ENCODE results near the gene TBL1X.
"Not testable (repeated sequence)": the region's sequence is repeated elsewhere in the genome, so short reads cannot be mapped to it uniquely, and the experiment has no call there.

Gene TBL1X

DNA sequence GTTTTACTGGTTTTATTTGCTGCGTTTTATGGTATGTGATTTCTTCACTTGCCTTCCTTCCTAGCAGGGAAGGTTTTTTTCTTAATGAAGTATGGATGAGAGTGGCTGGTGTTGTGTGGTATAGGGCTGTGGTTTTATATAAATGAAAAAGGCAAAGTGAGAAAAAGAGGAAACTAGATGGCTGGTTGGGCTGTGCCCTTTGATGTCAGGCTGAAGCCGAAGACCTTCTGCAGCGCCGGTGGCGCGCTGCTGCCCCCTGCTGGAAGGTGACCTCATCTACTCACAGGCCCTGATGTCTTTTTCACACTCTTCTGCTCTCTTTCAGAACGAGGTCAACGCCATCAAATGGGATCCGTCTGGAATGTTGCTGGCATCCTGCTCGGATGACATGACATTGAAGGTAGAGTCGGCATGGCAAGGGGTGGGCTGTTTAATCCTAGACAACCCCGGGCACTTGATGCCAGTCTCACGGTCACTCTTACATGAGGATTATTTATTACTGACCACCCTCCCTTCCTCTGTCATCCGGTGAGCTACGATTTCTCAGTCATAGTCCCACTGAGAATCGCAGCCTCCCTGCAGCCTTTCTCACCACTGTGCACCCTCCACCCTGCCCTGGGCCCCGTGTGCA lies 244.2 kb downstream of the TBL1X start:
- peak; percentile 57 for DNase-seq

DNA sequence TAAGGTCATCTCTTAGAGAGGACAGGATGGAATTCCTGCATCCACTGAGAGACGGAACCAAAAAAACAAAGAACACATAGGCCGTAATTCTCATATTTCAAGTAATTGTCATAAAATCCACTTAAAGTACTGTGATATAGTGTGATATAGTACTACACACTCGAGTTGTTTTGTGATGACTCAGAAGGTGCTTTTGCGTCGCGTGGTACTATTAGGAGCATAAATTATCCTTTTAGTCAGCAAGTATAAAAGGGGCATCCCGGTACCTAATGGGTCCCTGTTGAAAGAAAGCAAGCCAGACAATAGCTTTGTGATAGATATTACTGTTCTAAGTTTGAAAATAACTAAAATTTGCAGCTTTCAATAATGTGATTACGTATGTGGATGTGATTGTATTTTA lies 245.5 kb downstream of the TBL1X start:
- no peak for DNase-seq

DNA sequence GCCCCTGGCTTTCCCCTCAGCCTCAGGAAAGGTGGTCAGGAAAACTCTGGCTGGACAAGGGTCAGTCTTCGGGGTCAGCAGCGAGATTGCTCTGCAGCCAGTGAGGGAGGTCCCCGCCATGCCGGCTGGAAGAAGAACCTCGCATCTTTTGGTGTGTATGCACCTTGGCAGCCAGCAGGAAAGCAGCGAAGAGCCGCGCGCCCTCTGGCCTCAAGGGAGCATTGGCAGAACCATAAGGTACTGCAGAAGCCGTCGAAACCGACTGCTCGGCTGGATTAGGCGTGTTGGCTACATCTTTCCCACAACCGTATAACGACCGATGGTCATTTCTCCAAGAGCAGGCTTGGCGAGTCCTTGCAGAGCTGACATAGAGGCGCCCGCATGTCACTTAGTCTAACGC lies 252.5 kb downstream of the TBL1X start:
- no peak for DNase-seq

DNA sequence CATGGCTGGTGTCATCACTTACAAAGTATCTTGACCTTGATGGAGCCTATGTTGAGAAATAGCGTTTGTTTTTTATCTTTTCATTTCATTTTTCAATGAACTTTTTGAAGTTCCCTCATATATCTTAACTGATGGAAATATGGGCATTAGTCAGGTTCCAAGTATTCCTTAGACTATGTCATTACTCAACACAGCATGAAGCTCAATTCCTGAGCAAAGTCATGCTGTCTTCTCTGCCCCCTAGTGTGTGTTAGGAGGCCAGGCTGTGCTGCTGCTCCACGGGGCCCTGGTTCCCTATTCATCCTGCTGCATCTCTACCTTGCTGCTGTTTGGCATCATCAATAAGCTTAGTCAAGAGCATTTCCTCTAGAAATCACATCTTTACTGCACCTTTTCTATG lies 259.9 kb downstream of the TBL1X start:
- peak; percentile 38 for DNase-seq

DNA sequence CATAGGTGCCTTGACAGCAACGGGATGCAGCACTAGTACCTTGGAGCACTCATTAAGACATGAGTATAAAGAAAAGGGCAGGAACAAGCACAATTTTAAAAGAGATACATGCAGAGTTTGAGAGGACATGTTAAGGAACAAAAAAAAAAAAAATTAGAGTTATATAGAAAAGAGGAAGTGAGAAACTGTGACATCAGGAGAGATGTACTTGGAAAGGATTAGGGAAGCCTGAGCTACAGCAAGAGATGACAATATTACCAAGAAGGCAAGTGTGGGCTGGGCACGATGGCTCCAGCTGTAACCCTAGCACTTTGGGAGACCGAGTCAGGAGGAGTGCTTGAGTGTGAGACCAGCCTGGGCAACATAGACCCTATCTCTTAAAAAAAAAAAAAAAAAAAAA lies 263.4 kb downstream of the TBL1X start:
- DNase-seq: no peak

DNA sequence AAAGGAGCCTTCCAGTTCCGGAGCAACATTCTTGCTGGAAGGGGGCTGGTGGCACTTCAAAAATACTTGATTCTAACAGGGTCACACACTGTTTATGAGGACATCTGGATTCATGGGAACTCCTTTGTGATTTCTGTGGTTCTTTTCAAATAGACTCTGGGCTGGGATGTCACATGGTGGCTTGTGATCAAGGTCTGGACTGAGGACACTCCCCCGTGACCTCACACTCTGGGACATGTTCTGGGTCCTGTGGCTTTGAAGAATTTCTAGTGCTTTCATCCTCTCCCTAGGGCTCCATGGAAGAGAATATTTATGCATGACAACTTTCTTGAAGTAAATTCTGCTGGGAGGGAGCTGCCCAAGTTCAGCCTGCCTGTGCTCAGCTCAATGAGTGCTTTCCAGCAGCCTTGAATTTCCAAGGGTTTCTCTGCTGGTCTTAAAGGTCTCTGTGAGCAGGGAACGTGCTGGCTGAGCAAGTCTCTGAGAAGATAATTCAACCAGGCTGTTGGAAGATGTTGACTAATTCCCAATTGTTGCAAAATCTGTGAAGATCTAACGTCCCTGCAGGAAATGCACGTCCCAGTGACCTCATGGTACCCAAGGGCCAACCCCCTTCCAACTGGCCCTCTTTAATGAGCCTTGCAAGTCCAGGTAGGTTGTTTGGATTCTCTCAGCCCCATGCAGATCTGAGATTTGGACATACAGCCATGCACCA lies 264.5 kb downstream of the TBL1X start:
- DNase-seq: peak; percentile 9

DNA sequence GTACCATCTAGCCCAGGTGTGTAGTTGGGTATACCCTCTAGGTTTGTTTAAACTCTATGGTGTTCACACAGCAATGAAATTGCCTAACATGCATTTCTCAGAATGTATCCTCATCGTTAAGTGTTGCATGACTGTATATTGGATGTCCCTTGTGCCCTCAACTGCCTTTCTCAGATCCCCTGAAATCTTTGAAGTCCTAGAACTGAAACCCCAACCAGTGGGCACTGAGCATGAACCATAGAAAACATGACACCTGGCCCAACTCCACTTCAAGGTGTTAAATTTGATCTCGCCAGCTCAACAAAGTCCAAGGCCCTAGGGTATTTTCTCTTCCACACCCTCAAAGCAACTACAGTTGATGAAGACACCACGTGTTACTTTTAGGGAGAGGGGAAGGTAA lies 265.2 kb downstream of the TBL1X start:
- no peak for DNase-seq

DNA sequence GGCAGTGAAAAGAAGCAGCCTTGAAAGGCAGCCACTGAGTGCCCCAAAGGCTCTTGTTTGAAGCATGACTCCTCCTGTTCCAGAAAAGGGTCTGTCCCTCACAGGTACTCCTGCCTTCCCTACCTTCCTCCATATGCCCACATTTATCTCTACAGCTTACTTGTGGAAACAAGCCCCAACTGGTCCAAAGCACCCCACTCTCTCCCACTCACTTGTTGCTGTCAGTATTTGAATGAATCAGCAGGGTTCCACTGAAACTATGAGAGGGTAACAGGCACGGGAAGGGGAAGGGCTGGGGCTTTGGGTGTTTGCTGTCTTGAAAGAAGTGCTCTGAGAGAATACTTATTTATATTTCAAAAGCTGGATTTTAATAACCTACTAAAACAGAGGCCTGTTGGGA lies 265.9 kb downstream of the TBL1X start:
- DNase-seq: no peak

DNA sequence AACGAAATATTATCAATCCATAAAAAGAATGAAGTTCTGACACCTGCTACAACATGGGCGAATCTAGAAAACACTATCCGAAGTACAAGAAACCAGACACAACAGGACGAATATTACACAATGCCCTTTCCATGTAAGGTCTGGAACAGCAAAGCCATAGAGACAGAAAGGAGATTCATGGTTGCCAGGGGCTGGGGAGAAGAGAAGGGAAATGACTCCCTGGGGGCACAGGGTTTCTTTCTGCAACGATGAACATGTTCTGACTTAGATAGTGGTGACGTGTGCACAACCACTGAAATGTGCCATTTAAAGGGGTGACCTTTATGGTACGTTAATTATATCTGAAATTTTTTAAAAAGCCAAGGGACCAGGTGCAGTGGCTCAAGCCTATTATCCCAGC lies 272.5 kb downstream of the TBL1X start:
- no peak for DNase-seq

DNA sequence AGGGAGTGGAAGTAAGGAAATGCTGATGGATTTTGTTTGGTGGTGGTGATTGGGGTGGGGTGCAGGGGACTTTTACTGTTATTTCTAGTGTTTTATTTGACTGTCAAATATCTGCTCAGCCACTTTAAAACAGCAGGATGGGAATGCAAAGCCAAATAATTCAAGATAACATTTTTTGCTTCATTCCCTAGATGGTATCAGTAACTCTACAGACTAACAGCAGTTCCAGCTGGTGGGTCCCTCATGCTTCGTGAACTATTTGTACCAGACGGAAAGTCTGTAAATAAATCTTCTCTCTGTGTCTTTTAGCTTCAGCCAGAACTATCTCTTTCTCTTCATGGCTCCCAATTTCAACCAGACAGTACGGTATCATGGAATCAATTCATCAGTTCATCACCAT lies 273.3 kb downstream of the TBL1X start:
- DNase-seq: no peak

DNA sequence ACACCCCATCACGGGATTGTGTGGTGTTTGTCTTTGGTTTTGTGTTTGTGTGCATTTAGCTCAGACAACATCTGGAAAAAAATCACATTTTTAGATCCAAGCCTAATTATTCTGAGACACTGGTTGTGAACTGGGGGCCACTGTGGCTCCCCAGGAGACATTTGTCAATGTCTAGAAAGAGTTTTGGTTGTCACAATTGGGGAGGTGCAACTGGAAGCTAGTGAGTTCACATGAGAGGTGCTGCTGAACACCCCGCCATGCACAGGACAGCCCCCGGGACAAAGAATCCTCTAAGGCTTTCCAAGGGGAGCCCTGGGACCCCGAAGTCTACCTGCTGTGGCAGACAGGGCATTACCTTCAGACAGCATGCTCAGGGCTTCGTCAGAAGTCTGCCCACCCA lies 274.3 kb downstream of the TBL1X start:
- no peak for DNase-seq

DNA sequence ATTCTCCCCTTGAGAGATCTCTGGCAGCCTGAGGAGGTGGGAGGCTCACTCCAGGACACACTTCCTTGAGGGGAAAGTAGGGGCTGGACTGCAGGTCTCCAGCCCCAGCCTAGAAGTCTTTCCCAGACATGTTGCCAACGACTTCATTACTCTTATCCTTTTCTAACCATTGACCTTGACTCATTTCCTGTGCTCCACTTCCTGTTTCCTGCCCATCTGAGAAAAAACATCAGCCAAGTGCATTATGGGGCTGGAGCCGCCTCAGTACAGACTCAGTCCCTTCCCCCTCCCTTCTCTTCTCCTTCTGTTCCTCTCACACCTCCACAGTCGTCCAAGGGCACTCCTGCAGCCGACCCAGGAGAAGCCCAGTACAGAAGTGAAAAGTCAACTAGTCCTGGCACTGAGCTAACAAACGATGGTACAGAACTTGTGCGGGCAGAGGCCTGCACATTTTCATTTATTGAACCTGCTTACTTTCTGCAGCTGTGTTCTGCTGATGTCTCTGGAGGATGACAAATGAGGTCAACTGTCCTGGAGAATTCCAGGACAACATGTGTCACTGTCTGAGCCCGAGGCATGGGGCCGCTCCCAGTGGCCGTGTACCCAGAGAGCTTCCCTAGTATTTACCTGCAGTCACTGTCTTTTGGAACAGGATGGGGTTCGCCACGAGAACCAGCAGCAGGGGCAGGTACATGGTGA lies 280.7 kb downstream of the TBL1X start:
- DNase-seq: peak; percentile 34

DNA sequence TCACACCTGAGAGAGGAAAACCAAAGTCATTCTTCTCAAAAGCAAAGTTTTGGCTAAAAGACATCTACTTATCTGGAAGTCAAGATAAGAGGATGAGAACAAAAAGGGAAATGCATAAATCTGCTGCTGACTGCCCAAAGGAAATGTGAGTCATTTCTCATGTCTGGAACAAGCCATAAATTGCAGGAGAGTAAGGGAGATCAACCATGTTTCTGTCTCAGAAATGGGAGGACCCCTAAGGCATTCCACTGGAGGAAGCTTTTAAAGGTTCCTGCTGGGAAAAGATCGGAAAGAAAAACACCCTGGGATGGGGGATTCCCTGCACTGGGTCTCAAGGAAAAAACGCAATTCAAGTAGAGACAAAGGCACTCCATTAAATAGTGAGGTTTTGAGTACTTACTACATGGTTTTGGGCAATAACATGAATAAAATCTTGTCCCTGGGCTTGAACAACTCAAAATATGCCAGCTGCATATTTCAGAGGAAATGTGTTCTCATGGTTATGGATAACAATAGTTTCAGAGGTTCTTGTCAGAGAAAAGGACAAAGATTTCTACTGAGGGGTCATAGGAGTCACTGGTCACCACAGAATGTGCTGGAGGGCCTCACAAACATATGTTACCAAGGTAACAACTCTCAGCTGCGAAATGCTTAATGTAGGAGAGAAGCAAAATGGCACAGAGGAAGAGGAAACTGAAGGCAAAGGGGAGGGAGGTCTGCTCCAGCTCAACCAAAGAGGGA lies 281.5 kb downstream of the TBL1X start:
- peak; percentile 55 for DNase-seq

DNA sequence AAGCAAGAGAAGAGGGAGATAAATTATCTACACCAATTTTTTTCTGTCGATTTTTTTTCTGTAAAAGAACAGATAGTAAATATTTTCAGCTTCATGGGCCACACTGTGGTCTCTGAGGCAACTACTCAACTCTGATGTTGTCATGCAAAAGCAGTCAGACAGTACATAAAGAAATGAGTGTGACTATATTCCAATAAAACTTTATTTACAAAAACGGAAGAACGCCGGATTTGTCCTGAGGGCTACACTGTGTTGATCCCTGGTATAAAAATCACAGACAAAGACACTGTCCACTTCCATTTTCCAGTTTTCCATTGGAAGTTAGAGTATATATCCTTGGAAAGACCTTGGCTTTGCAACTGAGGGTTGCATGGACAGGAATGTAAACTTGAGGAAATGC lies 282.8 kb downstream of the TBL1X start:
- DNase-seq: no peak

DNA sequence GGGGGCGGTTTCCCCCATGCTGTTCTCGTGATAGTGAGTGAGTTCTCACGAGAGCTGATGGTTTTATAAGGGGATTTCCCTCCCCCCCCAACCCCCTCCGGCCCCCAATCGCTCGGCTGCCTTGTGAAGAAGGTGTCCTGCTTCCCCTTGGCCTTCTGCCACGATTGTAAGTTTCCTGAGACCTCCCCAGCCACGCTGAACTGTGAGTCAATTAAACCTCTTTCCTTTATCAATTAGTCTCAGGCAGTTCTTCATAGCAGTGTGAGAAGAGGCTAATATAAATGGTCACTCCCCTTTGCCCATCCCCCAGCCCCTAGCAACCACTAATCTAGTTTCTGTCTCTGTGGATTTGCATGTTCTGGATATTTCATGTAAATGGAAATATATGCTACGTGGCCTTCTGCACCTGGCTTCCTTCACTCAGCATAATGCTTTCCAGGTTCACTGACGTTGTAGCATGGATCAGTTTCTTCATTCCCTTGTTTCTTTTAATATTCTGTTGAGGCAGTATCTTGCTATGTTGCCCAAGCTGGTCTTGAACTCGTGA lies 284.4 kb downstream of the TBL1X start:
- DNase-seq: no peak

DNA sequence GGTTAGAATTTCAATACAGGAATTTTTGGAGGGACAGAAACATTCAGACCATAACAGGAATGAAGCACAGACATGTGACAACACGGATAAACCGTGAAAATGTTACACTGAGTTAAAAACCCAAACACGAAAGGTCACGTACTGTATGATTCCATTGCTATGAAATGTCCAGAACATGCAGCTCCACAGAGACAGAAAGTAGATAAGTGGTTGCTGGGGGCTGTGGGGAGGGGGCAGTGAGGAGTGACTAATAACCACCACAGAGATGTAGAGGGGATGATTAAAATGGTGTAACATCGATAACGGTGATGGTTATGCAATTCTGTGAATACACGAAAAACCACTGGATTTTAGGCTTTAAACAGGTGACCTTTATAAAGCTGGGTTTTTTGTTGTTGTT lies 292.5 kb downstream of the TBL1X start:
- DNase-seq: no peak

DNA sequence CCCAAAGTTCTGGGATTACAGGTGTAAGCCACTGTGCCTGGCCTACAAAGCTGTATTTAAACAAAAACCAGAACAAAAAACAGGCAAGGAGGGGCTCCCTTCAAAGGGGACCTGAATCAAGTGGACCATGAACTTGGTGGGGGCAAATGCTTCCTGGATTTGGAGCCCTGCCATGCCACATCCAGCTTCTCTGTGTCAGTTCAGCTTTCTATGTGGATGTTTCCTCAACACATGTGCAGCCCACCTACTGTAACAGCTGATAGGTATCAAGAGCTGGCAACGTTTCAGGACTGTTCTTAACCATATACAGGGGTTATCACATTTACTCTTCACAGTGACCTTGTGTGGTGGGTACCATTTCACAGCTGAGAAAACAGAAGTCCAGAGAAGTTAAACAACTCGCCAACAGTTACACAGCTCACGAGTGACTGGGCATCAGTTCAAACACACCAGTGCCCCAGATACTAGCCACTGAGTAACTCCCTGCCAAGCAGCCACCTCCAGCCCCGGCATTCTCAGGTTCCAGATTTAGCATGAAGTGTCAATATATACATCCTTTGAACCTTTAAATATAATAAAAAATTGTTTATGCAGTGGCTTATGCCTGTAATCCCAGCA lies 293.3 kb downstream of the TBL1X start:
- DNase-seq: no peak

DNA sequence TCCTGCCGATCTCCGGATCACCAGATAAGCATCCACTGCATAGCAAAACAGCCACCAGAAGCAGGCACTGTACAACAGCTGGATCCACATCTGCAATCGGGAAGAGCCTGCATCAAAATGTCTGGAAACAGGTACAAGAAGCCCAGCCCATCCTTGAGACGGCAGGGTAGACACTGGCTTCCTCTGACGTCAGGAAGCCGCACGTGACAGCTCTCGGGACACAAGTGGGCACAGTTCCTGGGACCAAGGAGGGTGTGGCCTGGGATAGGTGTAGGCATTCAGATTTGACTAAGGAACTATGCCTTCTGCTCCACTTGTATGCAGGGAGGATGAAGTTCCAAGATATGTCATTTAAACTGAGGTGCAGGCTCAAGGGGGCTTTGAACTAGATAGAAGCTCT lies 294.5 kb downstream of the TBL1X start:
- DNase-seq: no peak

DNA sequence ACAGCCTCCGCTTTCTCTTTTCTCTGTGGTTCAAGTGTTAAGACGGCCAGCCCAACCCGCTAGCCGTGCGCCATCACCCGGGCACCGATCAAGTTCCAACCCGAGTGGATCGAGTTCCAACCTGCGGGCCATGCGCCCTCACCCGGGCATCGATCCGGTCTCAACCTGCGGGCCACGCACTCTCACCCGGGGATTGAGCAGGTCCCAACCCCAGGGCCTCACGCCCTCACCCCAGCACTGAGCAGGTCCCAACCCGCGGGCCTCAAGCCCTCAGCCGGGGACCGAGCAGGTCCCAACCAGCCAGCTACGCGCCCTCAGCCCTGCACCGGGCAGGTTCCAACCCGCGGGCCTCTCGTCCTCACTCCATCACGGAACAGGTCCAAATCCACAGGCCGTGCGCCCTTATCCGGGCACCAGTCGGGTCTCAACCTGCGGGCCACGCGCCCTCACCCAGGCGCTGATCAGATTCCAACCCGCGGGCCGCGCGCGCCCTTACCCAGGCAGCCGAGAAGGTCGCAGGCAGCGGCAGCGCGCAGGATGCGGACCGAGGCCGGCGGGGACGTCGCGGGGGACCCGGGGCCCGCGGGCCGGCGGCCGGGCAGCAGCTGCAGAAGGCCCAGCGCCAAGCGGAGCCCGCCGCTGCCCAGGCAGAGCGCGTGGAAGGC lies 300.3 kb downstream of the TBL1X start:
- DNase-seq: no peak

DNA sequence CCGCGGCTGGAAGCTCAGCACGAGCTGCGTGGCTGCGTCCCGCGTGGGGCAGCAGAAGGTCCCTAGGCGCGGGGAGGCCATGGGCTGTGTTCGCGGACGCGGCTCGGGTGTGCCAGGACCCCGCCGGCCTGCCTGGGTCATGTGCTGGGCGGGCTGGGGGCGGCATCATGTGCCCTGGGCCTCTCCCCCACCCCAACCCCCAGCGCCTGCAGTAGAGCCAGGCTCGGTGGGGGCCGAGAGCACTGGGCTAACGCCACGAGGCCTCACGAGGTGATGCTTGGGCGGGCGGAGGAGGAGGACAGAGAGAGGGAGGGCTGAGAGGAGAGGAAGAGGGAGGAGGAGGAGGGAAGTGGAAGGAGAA lies 300.9 kb downstream of the TBL1X start, which contains the start of gene GPR143:
GPR143 (minus strand) TSS at position 111 of the 361 bp plus-strand sequence; CDS start at position 81, 30 bp downstream.
- DNase-seq: no peak

DNA sequence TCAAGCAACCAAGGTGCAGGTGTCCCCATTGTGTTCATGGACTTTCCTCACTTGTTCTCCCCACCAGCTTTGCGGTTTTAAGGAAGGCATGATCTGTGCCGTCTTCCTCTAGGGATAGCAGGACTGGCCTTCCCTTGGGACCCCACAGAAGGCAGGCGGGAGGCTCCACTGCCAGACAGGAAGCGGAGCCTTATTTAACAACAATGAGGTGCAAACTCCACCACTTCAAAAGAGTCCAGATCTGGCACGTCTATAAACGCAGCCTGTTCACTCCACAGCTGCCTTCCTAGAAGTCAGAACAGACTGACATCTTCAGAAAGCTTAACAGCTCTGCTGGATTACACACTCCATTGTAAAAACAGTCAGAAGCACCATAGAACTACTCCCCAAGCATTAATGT lies 302.5 kb downstream of the TBL1X start:
- DNase-seq: no peak

DNA sequence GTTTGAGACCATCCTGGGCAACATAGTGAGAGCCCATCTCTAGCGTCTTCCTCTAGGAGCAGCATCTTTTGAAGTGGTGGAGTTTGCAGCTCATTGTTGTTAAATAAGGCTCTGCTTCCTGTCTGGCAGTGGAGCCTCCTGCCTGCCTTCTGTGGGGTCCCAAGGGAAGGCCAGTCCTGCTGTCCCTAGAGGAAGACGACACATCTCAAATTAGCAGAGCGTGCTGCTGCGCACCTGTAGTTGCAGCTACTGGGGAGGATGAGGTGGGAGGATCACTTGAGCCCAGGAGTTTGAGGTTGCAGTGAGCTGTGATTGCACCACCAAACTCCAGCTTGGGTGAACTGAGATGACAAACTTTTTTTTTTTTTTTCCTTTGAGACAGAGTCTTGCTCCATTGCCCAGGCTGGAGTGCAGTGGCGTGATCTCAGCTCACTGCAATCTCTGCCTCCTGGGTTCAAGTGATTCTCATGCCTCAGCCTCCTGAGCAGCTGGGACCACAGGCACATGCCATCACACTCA lies 303.5 kb downstream of the TBL1X start:
- DNase-seq: not testable (repeated sequence)

Measured in fibroblast of skin of back (primary cell).